ENCODE measurements around the gene C1orf159.

C1orf159 gene

GRCh38 chr1:1092149-1092855, 23.6 kb downstream of the C1orf159 start:
- DNase-seq (ENCODE audit: low spot score), result peak; percentile 54

GRCh38 chr1:1091344-1092148, 24.3 kb downstream of the C1orf159 start:
- DNase-seq (ENCODE audit: low spot score), result peak; percentile 62

- peak; percentile 59 for DNase-seq (ENCODE audit: low spot score)
Measured at GRCh38 chr1:1090424-1091343, 25.2 kb downstream of the C1orf159 start.

- DNase-seq (ENCODE audit: low spot score), result peak; percentile 58
Measured at GRCh38 chr1:1089731-1090423, 26.0 kb downstream of the C1orf159 start.

- peak; percentile 61 for DNase-seq (ENCODE audit: low spot score)
Measured at GRCh38 chr1:1088801-1089680, 26.8 kb downstream of the C1orf159 start.

- DNase-seq (ENCODE audit: low spot score), result peak; percentile 42
Measured at GRCh38 chr1:1088029-1088800, 27.7 kb downstream of the C1orf159 start.

GRCh38 chr1:1087351-1088028, 28.4 kb downstream of the C1orf159 start:
- DNase-seq (ENCODE audit: low spot score), result peak; percentile 31

- DNase-seq (ENCODE audit: low spot score), result peak; percentile 53
Measured at GRCh38 chr1:1086911-1087341, 29.0 kb downstream of the C1orf159 start.

GRCh38 chr1:1085911-1086841, 29.7 kb downstream of the C1orf159 start:
- peak; percentile 63 for DNase-seq (ENCODE audit: low spot score)

GRCh38 chr1:1085171-1085841, 30.6 kb downstream of the C1orf159 start:
- peak; percentile 60 for DNase-seq (ENCODE audit: low spot score)

- peak; percentile 57 for DNase-seq (ENCODE audit: low spot score)
Measured at GRCh38 chr1:1084372-1085170, 31.3 kb downstream of the C1orf159 start.

GRCh38 chr1:1083416-1084371, 32.2 kb downstream of the C1orf159 start:
- peak; percentile 65 for DNase-seq (ENCODE audit: low spot score)

GRCh38 chr1:1082776-1083415, 33.0 kb downstream of the C1orf159 start:
- peak; percentile 65 for DNase-seq (ENCODE audit: low spot score)

- DNase-seq (ENCODE audit: low spot score), result peak; percentile 53
Measured at GRCh38 chr1:1082239-1082775, 33.6 kb downstream of the C1orf159 start.
